HG03575 (cell line): Measurements from ENCODE around the gene RBBP8NL.

Experiments used
- ATAC-seq: cut with Tn5 transposase; IDR thresholded peaks from one replicate; pipeline ENCODE4 v1.9.1; 2021; ENCODE audit not compliant: unreplicated experiment, insufficient number of reproducible peaks, low FRiP score; ENCODE audit errors: extremely low read depth

The RBBP8NL gene

DNA sequence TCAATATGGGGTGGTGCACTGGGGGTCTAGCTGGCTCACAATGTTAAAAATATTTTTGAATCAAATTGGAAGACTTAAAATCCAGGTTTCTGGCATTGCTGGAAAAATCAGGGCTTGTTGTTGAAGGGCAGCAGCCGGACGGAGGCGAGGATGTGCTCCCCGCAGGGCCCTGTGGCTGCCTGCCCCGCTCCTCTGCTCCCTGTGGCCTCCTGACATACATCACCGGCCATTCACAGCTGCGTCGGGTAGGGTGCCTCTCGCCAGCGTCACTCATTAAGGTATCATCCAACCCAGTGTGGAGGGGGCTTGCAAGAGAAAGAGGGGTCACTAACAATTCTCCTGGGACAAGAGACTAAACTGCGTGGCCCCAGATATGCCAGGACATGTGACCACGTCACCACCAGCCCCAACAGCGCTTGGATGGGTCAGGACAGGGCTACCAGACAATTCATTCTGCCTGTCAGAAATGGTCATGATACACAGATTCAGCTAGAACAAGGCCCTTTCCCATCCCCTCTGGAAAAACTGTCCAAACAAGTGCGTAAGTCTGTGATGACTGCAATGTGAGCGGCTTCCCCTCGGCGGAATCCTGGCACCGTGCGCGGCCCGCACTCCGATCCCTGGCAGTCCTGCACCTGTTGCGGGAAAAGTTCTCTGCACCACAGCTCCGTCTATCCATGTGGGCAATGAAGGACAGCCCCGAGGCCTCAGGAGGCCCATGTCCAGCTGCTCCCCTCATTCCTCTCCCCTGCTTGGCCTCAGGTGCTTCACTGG lies 36.5 kb upstream of the RBBP8NL start:
- ATAC-seq = no peak

DNA sequence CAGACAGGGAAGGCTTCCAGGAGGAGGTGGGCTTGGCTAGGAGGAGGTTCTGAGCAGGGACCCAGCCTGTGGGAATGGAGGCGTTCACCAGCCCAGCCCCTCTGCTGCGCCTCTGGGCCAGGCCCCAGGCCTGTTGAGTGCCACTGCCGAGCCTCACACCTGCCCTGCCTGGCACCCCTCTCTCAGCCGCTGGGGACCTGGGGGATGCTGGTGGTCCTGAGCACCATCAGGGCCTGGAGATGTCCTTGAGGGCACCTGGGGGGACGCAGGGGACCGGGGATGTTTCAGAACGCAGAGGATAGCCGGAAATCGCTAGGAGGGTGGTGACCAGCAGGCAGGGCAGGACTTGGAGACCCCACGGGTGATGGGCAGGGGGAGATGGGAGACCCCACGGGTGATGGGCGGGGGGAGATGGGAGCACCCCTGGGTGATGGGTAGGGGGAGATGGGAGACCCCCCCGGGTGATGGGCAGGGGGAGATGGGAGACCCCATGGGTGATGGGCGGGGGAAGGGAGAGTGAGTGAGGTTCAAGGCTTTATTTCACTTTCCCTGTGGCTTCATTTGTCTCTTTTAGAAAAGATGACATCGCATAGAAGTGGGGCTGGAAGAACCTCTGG lies 35.7 kb upstream of the RBBP8NL start:
- ATAC-seq = no peak

DNA sequence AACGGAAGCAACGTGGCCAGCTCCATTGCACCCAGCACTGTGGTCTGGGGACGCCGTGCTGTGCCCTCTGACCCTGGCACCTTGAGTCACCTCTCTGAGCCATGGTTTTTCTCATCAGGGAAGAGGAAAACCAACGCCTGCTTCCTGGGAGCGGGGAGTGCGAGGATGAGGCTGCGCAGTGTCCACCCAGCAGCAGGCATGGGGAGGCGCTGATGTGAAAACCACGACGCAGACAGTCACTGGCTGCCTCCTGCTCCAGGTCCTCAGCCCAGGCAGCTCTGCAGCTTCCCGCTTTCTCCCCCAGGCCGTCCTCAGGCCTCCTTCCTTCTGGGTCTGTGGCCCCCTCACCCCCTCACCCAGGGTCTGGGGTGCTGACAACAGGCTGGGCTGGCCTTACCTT lies 34.5 kb upstream of the RBBP8NL start:
- no peak for ATAC-seq

DNA sequence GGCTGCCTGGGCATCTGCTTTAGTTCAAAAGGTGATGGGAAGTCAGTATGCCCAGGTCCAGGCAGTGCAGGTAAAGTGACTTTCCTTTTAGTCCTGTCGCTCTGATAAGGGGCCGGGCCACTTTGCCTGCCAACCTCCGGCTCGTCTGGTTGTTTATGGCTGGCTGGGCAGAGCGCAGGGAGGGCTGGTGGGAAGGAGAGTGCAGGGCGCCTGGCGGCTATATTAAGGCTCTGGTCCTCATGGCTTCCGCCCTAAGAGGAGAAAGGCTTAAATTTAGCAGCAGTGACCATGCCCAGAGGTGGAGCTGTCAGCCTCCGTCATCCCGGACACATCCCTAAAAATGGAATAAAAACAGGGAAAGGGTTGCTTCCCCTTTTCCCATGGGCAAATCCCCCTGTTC lies 33.8 kb upstream of the RBBP8NL start:
- no peak for ATAC-seq

DNA sequence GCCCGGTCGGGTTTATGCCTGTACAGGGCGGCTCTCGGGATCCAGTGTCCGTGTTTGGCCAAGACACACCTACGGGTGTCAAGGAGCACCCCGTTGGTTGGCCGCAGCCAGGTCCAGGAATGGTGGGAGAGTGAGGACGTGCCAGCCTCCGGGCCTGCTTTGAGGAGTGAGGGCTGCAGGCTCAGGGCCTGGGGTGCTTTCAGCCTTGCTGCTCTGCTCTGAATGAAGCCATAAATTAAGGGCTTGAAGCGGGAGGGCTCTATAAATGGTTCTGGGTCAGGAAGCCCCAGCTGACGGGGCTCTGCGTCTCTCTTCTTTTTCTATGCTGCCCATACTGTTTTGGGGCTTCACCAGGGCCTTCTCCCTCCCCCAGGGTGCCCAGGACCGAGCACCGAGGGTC lies 33.3 kb upstream of the RBBP8NL start:
- ATAC-seq = no peak

DNA sequence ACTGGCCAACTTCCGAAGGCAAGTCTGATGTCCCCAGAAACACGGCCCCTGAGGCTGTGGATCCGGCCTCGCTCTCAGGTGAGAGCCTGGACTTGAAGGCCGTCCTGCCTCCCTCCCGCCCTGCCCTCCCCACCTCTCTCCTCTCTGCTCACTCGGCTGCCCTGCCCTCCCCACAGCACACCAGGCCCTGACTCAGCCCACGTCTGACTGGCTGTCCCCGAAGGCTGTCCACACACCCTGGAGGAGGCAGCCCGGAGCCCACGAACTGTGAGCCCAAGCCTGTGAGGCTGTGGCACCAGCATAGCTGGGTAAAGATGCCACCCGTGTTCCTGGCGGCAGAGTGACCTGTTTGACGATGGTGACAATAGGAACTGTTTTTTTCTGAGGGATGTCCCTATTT lies 32.1 kb upstream of the RBBP8NL start:
- no peak for ATAC-seq

DNA sequence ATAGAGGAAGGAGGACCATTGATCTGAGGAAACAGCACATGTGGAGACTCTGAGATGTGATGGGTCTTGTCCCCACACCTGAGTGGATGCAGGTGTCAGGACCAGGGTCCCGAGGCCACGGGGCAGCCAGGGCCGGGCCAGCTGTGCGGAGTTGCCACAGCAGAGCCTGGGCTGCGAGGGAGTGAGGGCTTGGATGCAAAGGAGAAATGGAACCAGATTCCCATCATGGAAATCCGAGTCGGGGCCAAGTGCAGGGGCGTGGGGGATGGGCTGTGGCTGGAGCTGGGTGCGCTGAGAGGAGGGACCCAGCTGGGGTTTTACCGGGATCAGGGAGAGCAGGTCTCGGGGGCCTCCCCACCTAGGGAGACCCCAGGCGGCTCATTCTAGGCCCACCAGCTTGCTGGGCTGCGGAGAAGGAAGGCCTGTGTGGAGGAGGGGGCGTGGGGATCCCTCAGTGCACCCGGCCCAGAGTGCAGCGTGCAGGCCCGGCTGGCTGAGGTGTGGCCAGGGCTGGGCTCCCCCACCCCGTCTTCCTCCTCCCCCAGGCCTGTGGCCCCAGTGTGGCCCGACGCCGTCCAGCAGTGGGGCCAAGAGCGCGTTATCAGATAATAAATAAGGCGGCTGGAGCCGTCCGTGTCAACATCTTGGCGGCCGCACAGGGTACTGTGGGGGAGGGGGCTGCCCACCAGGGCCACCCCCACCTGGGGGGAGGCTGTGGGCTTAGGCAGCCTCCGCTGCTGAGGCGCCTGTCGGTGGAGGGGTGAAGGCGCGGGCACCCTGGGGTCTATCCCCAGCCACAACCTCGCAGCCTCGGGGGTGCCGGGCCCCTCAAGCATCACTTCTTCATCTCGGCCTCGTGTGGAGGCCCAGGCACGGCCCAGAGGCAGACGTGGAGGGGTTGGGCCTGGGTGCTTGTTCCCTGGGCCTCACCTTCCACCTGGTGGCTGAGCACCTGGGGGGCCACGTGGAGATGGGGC lies 31.2 kb upstream of the RBBP8NL start:
- ATAC-seq = no peak

DNA sequence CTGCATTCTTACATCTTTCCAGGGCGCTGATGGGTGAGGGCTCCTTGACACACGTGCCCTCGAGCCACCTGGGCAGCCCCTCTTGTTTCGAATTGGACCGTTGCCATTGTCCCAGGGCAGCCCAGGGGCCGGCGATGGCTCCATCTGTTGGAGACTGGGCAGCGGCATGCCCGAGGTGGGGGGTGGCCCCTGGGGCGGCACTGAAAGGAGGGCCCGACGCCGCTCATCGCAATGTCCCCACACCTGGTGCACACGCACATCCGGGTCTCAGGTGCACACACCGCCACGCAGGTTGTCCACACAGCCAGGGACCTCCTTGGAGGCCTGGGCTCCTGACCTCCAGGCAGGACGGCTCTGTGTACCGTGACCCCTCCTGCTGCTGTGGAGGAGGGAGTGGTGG lies 30.5 kb upstream of the RBBP8NL start:
- ATAC-seq = no peak

DNA sequence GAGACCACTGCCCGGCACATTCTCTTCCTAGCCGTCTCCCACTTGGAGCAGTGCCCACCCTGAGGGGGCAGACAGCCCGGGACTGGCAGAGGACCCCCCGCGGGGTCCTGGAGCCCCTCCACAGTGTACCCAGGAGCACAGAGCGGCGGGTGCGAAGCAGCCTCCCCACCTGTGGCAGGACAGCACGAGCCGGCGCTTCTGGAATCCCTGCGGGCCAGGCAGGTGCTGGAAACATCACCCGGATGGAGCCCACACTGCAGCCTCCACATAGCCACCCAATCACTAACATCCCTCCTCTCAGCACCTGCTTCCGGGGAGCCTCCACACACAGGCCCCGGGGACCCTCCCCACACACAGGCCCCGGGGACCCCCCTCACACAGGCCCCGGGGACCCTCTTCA lies 29.8 kb upstream of the RBBP8NL start:
- ATAC-seq = no peak

DNA sequence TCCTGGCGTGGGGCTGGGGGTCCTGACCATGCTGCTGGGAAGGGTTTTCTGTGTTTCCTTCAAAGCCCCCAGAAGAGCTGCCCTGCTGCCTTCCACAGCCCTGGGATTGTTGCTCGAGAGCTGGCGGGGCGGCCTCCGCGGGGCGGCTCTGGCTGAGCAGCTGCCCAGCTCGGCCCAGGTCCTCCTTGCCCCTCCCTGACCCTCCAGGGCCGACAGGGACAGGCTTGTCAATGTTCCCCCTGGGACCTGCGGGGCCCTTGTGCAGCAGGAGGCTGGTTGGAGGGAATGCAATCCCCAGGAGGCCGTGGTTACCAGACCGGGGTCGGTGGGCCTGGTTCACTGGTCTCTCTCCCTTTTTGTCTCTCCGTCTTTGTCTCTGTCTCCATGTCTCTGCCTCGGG lies 28.6 kb upstream of the RBBP8NL start:
- ATAC-seq = no peak

DNA sequence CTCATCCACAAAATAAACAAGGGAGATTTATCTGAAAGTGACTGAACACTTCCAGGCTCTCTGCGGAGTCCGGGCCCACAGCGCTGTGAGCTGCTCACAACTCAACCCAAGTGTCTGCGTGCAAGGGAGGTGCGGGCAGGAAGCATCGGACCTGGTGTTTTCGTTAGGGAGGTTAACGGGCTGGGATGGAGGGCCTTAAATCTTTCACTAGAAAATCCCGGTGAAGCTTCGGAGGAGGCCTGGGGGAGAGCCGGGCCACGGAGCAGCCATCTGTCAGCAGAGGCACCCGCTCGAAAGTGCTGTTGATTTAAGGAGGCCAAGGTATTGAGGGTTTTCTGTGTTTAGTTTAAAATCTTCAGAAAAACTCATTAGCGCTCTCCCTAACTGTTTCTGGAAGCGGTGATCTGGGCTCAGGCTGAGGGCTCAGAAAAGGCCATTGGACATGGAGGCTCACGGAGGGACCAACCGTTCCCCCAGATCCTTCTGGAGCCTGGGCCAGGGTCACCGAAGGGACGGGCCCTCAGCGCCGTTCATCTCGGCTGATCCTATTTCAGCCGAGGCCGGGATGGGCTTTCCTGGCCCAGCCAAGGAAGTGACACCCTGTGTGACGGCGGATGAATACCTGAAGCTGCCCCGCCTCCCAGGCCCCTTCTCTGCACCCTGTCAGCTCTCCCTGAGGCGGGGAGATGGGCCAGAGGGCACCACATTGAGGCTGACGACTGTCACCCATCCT lies 27.7 kb upstream of the RBBP8NL start:
- no peak for ATAC-seq

DNA sequence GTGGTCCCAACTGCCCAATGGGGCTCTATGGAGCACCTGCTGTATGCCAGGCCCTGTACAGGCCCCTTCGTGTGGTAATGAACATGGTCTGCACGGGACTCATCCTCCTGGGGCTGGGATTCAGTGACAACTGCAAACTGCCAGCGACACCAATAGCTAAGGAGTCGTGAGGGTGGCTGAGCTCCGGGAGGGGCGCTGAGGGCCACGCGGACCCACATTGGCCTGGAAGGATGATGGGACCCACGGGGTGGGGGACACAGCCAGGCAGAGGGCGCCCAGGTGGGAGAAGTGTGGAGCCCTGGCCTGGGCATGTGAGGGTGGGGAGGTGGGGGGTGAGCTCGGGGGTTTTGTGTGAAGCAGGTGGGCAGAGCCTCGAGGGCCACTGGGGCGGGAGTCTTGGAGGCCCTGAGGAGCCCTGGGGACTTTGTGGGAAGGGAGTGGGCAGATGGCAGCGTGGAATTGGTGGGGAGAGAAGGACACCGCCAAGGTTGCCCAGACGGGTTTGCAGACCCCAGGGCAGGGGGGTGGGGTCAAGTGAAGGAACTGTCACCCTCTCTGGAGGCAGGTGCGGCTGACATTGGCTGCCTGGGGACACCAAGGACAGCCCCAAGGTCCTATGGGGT lies 26.0 kb upstream of the RBBP8NL start:
- ATAC-seq = no peak

DNA sequence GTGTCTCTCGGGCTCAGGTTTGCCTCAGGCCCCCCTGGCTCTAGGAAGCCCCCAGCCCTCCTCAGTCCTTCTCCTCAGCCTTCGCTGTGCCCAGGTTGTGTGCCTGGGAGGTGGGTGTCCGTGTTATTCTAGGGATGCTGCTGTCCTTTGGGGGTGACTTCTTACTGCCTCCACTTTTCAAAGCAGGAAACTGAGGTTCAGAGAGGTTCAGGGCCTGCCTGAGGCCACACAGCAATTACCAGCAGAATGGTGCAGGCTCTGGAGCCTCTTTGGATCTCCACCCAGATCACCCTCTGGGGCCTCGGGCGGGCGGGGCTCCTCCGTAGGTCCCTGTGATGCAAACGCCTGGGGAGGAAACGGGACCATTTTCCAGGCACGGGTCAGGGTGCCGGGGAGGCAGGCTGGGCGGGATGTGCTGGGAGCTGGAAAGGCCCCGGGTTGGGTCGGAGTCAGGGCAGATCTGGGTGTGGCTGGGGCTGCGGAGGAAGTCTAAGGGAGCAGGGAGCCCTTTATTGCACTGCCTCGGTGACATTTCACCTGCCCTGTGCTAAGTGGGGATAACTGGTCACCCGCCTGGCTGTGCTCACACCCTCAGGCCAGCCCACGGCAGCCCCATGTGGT lies 25.2 kb upstream of the RBBP8NL start:
- ATAC-seq = no peak

DNA sequence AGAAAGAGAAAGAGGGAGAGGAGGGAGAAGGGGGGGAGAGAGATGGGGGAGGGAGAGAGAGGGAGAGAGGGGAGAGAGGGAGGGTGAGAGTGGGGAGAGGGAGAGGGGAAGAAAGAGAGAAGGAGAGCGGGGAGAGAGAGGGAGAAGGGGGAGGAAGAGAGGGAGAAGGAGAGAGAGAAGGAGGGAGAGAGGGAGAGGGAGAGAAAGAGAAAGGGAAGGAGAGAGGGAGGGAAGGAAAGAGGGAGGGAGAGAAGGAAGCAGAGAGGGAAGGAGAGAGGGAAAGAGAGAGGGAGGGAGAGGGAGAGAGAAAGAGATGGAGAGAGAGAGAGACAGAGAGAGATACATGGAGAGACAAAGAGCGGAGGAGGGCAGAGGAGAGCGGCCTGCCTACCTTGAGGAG lies 24.6 kb upstream of the RBBP8NL start:
- ATAC-seq = no peak

DNA sequence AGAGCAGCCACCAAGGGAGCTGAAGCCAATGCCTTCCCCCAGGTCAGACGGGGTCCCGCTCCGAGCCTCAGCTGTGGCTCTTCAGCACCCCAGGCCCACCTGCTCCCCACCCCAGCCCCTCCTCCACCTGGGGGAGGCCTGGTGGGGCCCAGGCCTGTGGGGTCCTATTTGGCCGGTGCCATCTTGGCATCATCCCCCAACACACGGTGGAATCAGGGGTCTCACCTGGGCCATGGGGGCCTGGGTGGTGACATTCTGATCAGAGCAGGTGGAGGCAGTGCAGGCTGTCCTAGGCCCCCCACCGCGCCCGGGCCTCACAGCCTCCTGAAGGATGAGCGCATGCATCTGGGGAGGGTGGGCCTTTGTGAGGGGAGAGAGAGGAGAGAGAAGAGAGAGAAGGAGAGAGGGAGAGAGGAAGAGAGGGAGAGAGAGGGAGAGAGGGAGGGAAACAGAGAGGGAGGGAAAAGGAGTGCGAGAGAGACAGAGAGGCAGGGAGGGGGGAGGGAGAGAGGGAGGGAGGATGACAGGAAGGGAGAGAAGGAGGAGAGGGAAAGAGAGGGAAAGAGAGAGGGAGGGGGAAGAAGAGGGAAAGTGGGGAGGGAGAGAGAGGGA lies 23.9 kb upstream of the RBBP8NL start:
- no peak for ATAC-seq

DNA sequence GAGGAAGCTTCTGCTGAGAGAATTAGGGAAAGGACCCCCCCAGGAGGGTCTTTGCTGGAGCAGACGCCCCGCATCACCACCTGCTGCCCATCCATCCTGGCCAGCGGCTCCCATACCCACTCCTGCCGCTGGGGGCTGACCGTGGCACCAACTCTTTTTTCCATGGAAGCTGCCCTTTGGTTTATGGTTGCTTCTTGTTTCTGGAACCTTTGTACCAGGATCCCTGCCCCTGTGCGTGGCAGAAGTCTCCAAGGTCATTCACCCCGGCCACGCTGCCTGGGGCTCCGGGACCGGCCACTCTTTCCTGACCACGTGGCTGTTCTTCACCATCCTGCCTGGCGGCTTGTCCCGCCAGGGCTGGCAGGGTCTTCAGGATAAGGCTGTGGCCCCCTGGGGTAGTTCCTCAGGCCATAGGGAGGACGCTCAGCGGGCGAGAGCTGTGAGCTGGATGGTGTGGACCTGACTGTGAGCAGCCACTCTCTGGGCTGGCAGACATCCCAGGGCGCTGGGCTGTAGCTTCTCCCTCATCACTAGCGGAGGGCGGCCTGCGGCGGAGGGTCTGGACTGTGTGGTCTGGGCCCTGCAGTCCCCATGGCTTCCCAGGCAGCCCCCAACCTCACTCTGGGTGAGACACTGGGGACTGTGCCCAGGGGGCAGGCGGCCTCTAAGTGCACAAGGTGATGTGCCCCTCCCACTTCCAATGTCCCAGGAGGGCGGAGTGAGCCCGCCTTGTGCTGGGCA lies 22.8 kb upstream of the RBBP8NL start:
- no peak for ATAC-seq

DNA sequence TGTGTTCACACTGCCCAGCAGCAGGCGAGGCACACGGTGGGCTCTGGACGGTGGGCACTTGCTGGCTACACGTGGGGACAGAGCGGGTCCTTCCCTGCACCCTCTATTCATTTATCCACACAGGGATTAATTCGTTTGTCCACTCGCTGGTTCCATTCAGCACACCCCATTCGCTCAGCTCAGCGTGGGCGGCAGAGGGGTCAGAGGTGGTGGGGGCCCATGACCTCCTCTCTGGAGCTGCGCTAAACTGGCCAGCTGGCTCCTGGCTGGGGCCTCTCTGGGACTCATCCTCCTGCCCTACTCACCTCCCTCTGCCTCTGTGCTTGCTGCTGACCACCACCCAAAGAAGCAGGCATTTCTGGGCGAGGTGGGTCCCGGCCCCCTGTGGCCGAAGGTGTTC lies 21.4 kb upstream of the RBBP8NL start:
- ATAC-seq = no peak
